Type B pancreatic cell (in vitro differentiated cells): ENCODE results near the gene PAPLN. TPM values are rescaled to one million over a fixed set of nuclear protein-coding genes. Genes with fewer than 3 reads are reported as not detected.

Source experiments
- DNase-seq: peaks from one replicate; pipeline ENCODE4 v3.0.0; 2021; ENCODE audit warnings: mixed read lengths; ENCODE audit not compliant: unreplicated experiment; ENCODE audit errors: extremely low spot score
- H3K27ac Mint-ChIP-seq: 2 replicates; pipeline ENCODE4 v1.8.0; 2021; ENCODE audit warnings: mild to moderate bottlenecking, mixed read lengths
- H3K27me3 Mint-ChIP-seq: 2 replicates; pipeline ENCODE4 v1.8.0; 2021; ENCODE audit warnings: mixed read lengths
- H3K36me3 Mint-ChIP-seq: 2 replicates; pipeline ENCODE4 v1.8.0; 2021; ENCODE audit warnings: mixed read lengths
- H3K4me1 Mint-ChIP-seq: one replicate; pipeline ENCODE4 v1.8.0; 2021; ENCODE audit warnings: mixed read lengths; ENCODE audit not compliant: unreplicated experiment
- H3K4me3 Mint-ChIP-seq: 2 replicates; pipeline ENCODE4 v1.8.0; 2021; ENCODE audit warnings: mild to moderate bottlenecking, mixed read lengths
- H3K9me3 Mint-ChIP-seq: 2 replicates; pipeline ENCODE4 v1.8.0; 2021; ENCODE audit warnings: mixed read lengths
- total RNA-seq: library from RNA; stranded (reverse); gene quantifications from 2 replicates; pipeline ENCODE4 v1.2.1, GENCODE V29; 2021; ENCODE audit warnings: low replicate concordance
- TF ChIP-seq, protein P1 (sequence below): fragments of 200-600 bp; sonication (generic); conservative IDR thresholded peaks from 2 replicates; pipeline ENCODE4 v1.5.0; 2021; ENCODE audit warnings: antibody characterized with exemption, mild to moderate bottlenecking

PAPLN gene
- total RNA-seq, 1 donor from 2014 or later: 0.99 TPM

DNA sequence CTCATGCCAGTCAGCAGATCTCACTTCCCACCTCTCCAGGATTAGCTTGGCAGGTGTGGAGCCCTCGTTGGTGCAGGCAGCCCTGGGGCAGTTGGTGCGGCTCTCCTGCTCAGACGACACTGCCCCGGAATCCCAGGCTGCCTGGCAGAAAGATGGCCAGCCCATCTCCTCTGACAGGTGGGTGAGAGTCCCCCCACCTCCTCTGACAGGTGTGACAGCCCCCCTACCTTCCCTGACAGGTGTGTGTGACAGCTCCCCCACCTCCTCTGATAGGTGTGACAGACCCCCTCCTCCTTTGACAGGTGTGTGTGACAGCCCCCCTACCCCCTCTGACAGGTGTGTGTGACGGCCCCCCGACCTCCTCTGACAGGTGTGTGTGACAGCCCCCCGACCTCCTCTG, 26.3 kb downstream of the PAPLN start:
- no peaks in the 10 kb centered on the region for H3K27me3 Mint-ChIP-seq
- no peak overlapping the region for H3K27ac Mint-ChIP-seq
- DNase-seq: no peak
- TF ChIP-seq, protein P1, sequence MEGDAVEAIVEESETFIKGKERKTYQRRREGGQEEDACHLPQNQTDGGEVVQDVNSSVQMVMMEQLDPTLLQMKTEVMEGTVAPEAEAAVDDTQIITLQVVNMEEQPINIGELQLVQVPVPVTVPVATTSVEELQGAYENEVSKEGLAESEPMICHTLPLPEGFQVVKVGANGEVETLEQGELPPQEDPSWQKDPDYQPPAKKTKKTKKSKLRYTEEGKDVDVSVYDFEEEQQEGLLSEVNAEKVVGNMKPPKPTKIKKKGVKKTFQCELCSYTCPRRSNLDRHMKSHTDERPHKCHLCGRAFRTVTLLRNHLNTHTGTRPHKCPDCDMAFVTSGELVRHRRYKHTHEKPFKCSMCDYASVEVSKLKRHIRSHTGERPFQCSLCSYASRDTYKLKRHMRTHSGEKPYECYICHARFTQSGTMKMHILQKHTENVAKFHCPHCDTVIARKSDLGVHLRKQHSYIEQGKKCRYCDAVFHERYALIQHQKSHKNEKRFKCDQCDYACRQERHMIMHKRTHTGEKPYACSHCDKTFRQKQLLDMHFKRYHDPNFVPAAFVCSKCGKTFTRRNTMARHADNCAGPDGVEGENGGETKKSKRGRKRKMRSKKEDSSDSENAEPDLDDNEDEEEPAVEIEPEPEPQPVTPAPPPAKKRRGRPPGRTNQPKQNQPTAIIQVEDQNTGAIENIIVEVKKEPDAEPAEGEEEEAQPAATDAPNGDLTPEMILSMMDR: no peak
- no peaks in the 10 kb centered on the region for H3K9me3 Mint-ChIP-seq
- H3K4me3 Mint-ChIP-seq: no peak overlapping the region
- H3K36me3 Mint-ChIP-seq: no peaks in the 10 kb centered on the region
- H3K4me1 Mint-ChIP-seq: no peaks in the 10 kb centered on the region

- no peak overlapping the region for H3K27ac Mint-ChIP-seq
These were observed 27.0 kb downstream of the PAPLN start for GRCh38 chr14:73264080-73264884.

DNA sequence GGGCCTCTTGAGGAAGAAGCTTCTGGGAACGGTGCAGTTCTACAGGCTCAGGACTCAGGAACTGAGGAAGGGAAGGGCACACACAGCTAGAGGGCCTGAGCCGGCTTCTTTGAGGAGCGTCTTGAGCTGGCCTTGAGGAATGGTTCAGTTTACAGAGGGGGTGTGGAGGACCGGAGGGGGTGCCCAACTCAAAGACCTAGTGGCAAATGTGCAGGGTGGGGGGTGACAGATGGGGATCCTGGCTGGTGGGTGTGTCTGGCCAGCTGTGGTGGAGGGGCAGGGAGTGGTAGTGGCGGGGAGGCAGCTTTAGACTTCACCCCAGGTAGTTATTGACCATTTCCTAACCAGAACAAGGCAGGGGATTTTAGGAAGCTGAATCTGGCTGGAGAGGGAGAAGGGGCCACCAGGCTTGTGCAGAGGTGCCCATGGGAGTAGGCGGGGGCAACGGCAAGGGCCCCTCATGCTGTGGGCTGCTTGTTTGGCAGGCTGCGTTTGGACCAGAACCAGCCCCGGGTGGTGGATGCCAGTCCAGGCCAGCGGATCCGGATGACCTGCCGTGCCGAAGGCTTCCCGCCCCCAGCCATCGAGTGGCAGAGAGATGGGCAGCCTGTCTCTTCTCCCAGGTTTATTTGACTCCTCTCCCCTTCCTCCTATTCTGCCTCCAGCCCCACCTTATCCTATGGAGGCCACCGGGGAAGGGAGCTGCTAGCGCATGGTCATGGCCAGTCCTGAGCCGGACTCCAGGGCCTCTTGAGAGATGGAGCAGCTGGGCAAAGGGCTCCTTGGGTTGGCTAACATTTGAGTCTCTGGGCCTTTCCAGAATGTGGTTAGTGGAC, 27.8 kb downstream of the PAPLN start:
- H3K4me3 Mint-ChIP-seq: no peak overlapping the region
- TF ChIP-seq, protein P1: no peak
- no peaks in the 10 kb centered on the region for H3K27me3 Mint-ChIP-seq
- no peak overlapping the region for H3K27ac Mint-ChIP-seq
- H3K4me1 Mint-ChIP-seq: peaks cover under 1% of the 10 kb centered on the region
- no peak for DNase-seq
- H3K36me3 Mint-ChIP-seq: no peaks in the 10 kb centered on the region
- no peaks in the 10 kb centered on the region for H3K9me3 Mint-ChIP-seq

More at GRCh38 chr14:73264080-73264884, 27.0 kb downstream of the PAPLN start:
- Mint-ChIP-seq H3K36me3 (no peaks in the 10 kb centered on the region), H3K4me3 (no peak overlapping the region), H3K9me3 (no peaks in the 10 kb centered on the region), H3K4me1 (no peaks in the 10 kb centered on the region), H3K27me3 (no peaks in the 10 kb centered on the region)
- DNase-seq: no peak
- TF ChIP-seq, protein P1: no peak

DNA sequence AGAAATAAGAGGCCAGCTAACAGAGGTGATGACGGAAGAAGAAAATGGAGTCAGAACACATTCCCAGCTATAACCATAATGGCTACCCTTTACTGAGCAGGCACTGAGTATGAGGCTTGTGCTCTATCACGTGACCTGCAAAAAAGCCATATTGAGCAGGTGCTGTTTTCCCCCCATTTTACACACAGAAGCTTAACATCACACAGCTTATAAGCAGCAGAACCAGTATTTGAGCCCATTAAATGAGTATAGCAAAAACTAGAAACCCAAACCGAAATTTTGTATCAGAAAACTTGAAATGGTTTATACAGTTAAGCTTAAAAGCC, 28.4 kb downstream of the PAPLN start:
- Mint-ChIP-seq H3K36me3 (no peaks in the 10 kb centered on the region), H3K4me3 (no peak overlapping the region), H3K27ac (no peak overlapping the region), H3K4me1 (peaks cover 6% of the 10 kb centered on the region), H3K9me3 (no peaks in the 10 kb centered on the region), H3K27me3 (peaks cover 3% of the 10 kb centered on the region)
- TF ChIP-seq, protein P1: no peak
- no peak for DNase-seq

DNA sequence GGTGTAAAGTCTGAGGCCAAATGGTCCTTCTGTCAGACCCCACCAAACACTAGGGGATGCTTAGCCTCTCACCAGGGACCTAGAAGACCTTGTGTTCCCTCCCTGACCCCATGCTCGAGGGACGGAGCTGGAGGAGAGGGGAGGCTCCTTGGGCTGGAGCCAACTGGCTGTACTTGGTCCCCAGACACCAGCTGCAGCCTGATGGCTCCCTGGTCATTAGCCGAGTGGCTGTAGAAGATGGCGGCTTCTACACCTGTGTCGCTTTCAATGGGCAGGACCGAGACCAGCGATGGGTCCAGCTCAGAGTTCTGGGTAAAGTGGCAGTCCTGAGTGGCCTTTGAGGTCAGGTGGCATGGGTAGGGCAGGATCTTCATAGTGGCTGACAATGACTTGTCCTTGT, 29.0 kb downstream of the PAPLN start:
- Mint-ChIP-seq H3K4me1 (peaks cover 8% of the 10 kb centered on the region), H3K27ac (no peak overlapping the region), H3K36me3 (no peaks in the 10 kb centered on the region), H3K9me3 (no peaks in the 10 kb centered on the region), H3K4me3 (no peak overlapping the region), H3K27me3 (peaks cover 3% of the 10 kb centered on the region)
- TF ChIP-seq, protein P1: no peak
- no peak for DNase-seq
